ENCODE data around the gene MRTFA. TPM values are rescaled to one million over a fixed set of nuclear protein-coding genes. Genes with fewer than 3 reads are reported as not detected.

Gene MRTFA
- total RNA-seq, 6 experiments from 2014 or later = 9.3 to 20.6 (median 16.3) TPM

GRCh38 chr22:40466976-40467375 lies 169.5 kb downstream of the MRTFA start:
- no peak for TF ChIP-seq POLR2A (IDR thresholded peaks at IDR 0.05)
- TF ChIP-seq, protein P1, sequence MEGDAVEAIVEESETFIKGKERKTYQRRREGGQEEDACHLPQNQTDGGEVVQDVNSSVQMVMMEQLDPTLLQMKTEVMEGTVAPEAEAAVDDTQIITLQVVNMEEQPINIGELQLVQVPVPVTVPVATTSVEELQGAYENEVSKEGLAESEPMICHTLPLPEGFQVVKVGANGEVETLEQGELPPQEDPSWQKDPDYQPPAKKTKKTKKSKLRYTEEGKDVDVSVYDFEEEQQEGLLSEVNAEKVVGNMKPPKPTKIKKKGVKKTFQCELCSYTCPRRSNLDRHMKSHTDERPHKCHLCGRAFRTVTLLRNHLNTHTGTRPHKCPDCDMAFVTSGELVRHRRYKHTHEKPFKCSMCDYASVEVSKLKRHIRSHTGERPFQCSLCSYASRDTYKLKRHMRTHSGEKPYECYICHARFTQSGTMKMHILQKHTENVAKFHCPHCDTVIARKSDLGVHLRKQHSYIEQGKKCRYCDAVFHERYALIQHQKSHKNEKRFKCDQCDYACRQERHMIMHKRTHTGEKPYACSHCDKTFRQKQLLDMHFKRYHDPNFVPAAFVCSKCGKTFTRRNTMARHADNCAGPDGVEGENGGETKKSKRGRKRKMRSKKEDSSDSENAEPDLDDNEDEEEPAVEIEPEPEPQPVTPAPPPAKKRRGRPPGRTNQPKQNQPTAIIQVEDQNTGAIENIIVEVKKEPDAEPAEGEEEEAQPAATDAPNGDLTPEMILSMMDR (IDR thresholded peaks at IDR 0.05) = no peak
- H3K4me3 ChIP-seq = no peak overlapping the region
- intact Hi-C loops (cut with DNase I) = no loop called here
- no peaks in the 10 kb centered on the region for H3K9me3 ChIP-seq
- DNase-seq = no peak
- H3K4me1 ChIP-seq = no peaks in the 10 kb centered on the region
- H3K27me3 ChIP-seq = no peaks in the 10 kb centered on the region
- WGBS (ENCODE audit: insufficient coverage, low coverage, low lambda C conversion rate, missing lambda C conversion rate) = 94% methylated on average over 1 of the region's 1 CpG
- H3K27ac ChIP-seq = no peak overlapping the region
- H3K36me3 ChIP-seq = no peaks in the 10 kb centered on the region
- ATAC-seq = no peak

GRCh38 chr22:40463683-40464082 lies 172.8 kb downstream of the MRTFA start:
- DNase-seq (no peak), ATAC-seq (no peak)
- H3K36me3 ChIP-seq = no peaks in the 10 kb centered on the region
- H3K9me3 ChIP-seq = no peaks in the 10 kb centered on the region
- TF ChIP-seq, protein P1 (IDR thresholded peaks at IDR 0.05) = no peak
- no peak for TF ChIP-seq POLR2A (IDR thresholded peaks at IDR 0.05)
- intact Hi-C loops (cut with DNase I) = no loop called here
- no peaks in the 10 kb centered on the region for H3K27me3 ChIP-seq
- no peak overlapping the region for H3K27ac ChIP-seq
- no peak overlapping the region for H3K4me3 ChIP-seq
- 85% methylated on average over 5 of the region's 5 CpGs for WGBS (ENCODE audit: insufficient coverage, low coverage, low lambda C conversion rate, missing lambda C conversion rate)
- no peaks in the 10 kb centered on the region for H3K4me1 ChIP-seq

GRCh38 chr22:40463017-40463631 lies 173.4 kb downstream of the MRTFA start:
- intact Hi-C loops (cut with DNase I) = no loop called here
- no peak for DNase-seq
- Histone ChIP-seq H3K27ac (no peak overlapping the region), H3K36me3 (no peaks in the 10 kb centered on the region), H3K27me3 (no peaks in the 10 kb centered on the region), H3K4me1 (no peaks in the 10 kb centered on the region), H3K4me3 (peak overlapping the region in 2 of 3 donors; percentile 14 to 29), H3K9me3 (no peaks in the 10 kb centered on the region)
- ATAC-seq = peak; percentile 51 to 78 (median 56)
- WGBS (ENCODE audit: insufficient coverage, low coverage, low lambda C conversion rate, missing lambda C conversion rate) = 66% methylated on average over 13 of the region's 13 CpGs
- no peak for TF ChIP-seq POLR2A (IDR thresholded peaks at IDR 0.05)
- TF ChIP-seq, protein P1 (IDR thresholded peaks at IDR 0.05) = no peak

- Histone ChIP-seq H3K27me3 (no peaks in the 10 kb centered on the region), H3K4me1 (no peaks in the 10 kb centered on the region), H3K27ac (no peak overlapping the region), H3K36me3 (no peaks in the 10 kb centered on the region), H3K9me3 (no peaks in the 10 kb centered on the region), H3K4me3 (peak overlapping the region; percentile 4 to 29 (median 14))
- TF ChIP-seq, protein P1 (IDR thresholded peaks at IDR 0.05) = no peak
- no peak for TF ChIP-seq POLR2A (IDR thresholded peaks at IDR 0.05)
- ATAC-seq = peak; percentile 51 to 71 (median 66)
- intact Hi-C loops (cut with DNase I) = no loop called here
- no peak for DNase-seq
- 50% methylated on average over 6 of the region's 7 CpGs for WGBS (ENCODE audit: insufficient coverage, low coverage, low lambda C conversion rate, missing lambda C conversion rate)
These were observed 174.1 kb downstream of the MRTFA start for GRCh38 chr22:40462195-40462984.

Measured in right lobe of liver (tissue), 6 donors.